Stimulated activated CD4-positive, alpha-beta T cell treated with anti-CD3 and anti-CD28 coated beads, Interleukin-1b, Interleukin-23, amount 100 ng/mL, for 24 hours (primary cell): ENCODE measurements around the gene SS18L1.

Experiments
- DNase-seq, 4 experiments: peaks; one replicate each; pipeline ENCODE4 v3.0.0-alpha.2; 2020; ENCODE audit warnings: low read depth in 4 of 4, low spot score in 1 of 4

The SS18L1 gene

DNA sequence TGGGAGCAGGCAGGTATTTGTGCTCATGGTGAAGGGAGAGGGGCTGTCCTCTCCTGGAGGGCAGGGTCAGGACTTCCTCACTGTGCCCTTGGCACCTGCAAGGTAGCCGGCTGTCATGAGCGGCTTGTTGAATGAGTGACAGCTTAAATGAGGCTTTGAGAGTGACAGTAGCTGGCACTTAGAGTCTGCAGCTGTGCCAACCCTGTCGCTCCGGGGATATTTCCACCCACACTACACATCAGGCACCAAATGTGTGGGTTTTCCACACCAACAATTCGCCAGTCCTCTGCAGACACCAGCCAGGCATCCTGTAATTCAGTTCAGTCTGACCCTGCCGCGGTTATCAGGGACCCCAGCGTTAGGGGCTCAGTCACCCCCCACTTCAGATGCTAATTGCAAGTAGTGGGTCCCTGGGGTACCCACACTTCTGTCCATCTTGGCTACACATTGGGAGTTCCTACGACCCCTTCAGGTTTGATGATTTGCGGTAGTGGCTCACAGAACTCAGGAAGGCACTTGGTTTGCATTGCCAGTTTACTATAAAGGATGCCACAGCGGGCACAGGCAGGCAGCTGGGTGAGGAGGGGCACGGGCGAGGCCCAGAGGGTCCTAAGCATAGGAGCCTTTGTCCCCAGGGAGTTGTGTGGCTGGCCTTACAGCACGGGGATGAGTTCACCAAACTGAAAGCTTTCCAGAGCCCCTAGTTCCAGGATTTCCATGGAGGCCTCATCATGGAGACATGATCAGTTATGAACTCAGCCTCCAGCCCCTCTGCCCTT, 48.4 kb downstream of the SS18L1 start:
- DNase-seq = no peak

DNA sequence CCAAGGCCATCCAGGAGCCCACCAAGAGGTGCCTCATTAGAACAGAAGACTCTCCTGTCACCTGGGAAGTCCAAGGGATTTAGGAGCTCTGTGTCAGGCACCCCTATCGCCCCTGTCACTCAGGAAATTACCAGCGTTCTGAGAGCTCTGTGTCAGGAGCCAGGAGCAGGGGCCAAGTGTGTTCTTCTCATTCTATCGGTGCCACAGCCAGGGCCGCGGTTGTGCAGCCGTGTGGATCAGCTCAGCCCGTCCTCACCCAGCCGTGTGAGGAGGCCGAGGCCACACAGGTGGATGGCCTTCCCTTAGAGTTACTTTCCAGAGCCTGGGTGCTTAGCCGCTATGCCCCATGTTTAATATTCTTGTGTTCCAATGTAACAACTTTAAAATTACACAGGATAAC, 49.1 kb downstream of the SS18L1 start:
- no peak for DNase-seq

GRCh38 chr20:62193079-62194025, 49.8 kb downstream of the SS18L1 start:
- no peak for DNase-seq

- DNase-seq = no peak
These were observed 51.5 kb downstream of the SS18L1 start for GRCh38 chr20:62195075-62195405.

- DNase-seq = no peak
These were observed 52.2 kb downstream of the SS18L1 start for GRCh38 chr20:62195736-62196135.

GRCh38 chr20:62196286-62196685, 52.7 kb downstream of the SS18L1 start:
- no peak for DNase-seq

DNA sequence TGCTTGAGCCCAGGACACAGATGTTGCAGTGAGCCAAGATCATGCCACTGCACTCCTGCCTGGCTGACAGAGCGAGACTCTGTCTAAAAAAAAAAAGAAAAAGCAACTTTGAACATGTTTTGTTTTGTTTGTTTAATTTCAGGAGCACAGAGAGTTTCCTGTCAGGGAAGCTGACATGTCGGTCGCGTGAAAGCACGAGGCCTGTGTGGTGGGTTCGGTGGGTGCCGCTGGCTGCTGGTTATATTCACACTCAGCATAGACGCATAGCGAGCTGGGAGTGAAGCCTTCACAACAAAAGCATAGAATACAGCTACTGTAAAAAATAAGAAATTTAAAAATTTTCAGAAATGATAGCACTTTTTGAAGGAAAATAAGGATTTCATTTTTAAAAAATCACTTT, 53.7 kb downstream of the SS18L1 start:
- no peak for DNase-seq

GRCh38 chr20:62197801-62198200, 54.2 kb downstream of the SS18L1 start:
- DNase-seq = no peak

GRCh38 chr20:62198496-62198895, 54.9 kb downstream of the SS18L1 start:
- DNase-seq = no peak

DNA sequence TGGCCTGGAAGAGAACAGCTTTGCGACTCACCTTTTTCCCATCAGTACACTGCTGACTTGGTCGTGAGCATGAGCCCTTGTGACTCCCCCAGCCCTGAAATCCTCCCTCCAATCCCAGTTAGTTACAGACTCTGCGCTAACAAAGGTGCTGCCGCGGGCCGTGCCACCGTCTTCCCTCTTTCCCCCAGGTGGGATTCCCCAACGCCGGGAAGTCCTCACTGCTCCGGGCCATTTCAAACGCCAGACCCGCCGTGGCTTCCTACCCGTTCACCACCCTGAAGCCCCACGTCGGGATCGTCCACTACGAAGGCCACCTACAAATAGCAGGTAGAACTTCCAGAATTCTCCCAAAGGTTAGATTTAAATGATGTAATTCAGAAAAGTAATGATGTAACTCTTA, 55.4 kb downstream of the SS18L1 start:
- DNase-seq = no peak

- DNase-seq = no peak
These were observed 57.1 kb downstream of the SS18L1 start for GRCh38 chr20:62200491-62201172.

- no peak for DNase-seq
These were observed 57.9 kb downstream of the SS18L1 start for GRCh38 chr20:62201173-62202082.

- DNase-seq = no peak
These were observed 58.5 kb downstream of the SS18L1 start for GRCh38 chr20:62202083-62202395.

DNA sequence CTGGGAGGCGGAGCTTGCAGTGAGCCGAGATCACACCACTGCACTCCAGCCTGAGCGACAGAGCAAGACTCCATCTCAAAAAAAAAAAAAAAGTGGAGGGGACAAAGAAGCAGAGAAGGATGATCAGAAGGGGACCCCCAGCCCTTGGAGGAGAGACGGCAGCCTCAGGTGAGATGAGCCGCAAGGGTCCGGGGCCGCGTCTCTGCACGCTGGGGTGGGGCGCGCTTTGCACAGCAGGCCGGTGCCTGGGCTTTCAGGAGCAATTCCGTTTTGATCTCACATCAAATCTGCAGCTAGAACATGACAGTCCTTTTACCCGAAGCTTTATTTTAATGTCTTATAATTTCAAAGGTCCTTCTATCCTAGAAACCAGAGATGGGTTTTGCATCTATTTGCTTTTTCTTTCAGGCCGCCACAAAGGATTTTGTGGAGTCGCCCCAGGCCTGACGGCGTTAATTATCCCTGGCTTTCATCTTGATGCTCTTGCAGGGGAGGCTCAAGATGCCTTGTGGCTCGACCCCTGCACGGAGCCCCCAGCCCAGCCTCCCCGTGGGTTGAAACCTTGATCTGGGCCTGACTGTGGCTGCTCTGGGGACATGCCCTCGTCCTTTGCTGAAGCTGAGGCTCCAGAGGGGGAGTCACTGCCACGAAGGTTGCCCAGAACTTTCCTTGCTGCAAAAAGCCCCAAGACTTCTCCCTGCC, 59.3 kb downstream of the SS18L1 start:
- no peak for DNase-seq

- DNase-seq = no peak
These were observed 59.9 kb downstream of the SS18L1 start for GRCh38 chr20:62203378-62204030.

GRCh38 chr20:62205618-62206387, 62.2 kb downstream of the SS18L1 start:
- no peak for DNase-seq

- DNase-seq = no peak
These were observed 62.8 kb downstream of the SS18L1 start for GRCh38 chr20:62206388-62206775.

DNA sequence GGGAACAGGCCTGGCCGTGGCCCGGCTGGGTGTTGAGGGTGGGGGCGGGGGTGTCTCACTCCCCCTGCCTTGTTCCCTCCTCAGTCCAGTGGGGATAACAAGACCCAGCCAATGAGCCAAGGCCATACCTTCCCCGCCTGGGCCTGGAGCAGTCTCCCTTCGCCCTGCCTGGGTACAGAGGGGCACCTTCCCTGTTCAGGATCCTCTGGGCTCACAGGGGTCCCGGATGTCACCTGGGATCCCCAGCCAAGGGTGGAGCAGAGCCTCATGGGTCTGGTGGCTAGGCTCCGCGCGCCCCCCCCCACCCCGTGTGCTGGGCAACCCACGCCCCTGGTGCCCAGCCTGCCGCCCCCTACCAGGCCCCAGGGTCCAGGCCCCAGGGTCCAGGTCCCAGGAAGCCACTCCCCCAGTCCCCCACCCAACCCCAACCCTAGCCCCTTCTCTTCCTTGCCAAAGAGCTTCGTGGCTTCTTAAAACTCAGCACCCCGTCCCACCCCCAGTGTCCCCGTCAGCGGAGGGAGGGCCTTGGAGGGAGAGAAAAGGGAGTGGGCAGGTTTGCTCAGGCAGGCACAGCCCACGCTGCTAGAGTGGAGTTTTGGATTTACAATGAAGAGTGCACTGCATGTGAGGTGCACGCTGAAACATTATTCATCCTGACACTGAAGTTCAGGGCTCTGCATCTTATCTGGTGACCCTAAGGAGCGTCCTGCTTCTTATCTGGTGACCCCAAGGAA, 64.7 kb downstream of the SS18L1 start:
- no peak for DNase-seq
